Tibial artery (tissue), 4 donors: ENCODE data around the gene TMC2.

Source experiments
- DNase-seq, 2 donors: peaks; one replicate each; pipeline ENCODE4 v3.0.0-alpha.2; 2019
- H3K27ac ChIP-seq, 2 donors: fragments of 200-600 bp; sonication (generic) in 1 of 2; 1 replicate in 1 of 2; 2 replicates in 1 of 2; pipeline ENCODE4 v1.5.1; 2018 to 2019; ENCODE audit warnings: mild to moderate bottlenecking in 1 of 2
- H3K27me3 ChIP-seq, 2 donors: fragments of 200-600 bp; sonication (generic) in 1 of 2; one replicate each; pipeline versions ENCODE4 v1.5.1 to v1.6.0; 2016 to 2019
- H3K36me3 ChIP-seq, 3 donors: fragments of 200-600 bp; sonication (generic) in 2 of 3; one replicate each; pipeline ENCODE4 v1.5.1; 2016 to 2019; ENCODE audit warnings: mild to moderate bottlenecking in 2 of 3
- H3K4me1 ChIP-seq, 4 donors: fragments of 200-600 bp; sonication (generic) in 2 of 4; 1 replicate in 3 of 4; 2 replicates in 1 of 4; pipeline ENCODE4 v1.5.1; 2016 to 2019
- H3K4me3 ChIP-seq, 2 donors: fragments of 200-600 bp; sonication (generic) in 1 of 2; 1 replicate in 1 of 2; 2 replicates in 1 of 2; pipeline ENCODE4 v1.5.1; 2018 to 2019; ENCODE audit warnings: mild to moderate bottlenecking in 2 of 2
- H3K9me3 ChIP-seq, 3 donors: fragments of 200-600 bp; sonication (generic) in 1 of 3; one replicate each; pipeline ENCODE4 v1.5.1; 2016 to 2019
- intact Hi-C: fragments of 100-400 bp; cut with DNase I; formaldehyde crosslinking; loops from one replicate; pipeline ENCODE4 v1.15.0; 2023; ENCODE audit warnings: low total_unique reads
- TF ChIP-seq, protein P1 (sequence below), 2 experiments: fragments of 200-600 bp in 1 of 2; fragments of 450-650 bp in 1 of 2; IDR thresholded peaks; one replicate each; pipeline ENCODE4 v1.5.1; 2017 to 2019; ENCODE audit warnings: antibody characterized with exemption in 2 of 2, mild to moderate bottlenecking in 1 of 2, moderate library complexity in 1 of 2

TMC2 gene

GRCh38 chr20:2654831-2655230 is 118.5 kb downstream of the TMC2 start:
- intact Hi-C loops: loop anchor here (5.0 to 10.0 kb wide), 3 partner anchors 130 to 1188 kb away; partner anchors contain the start of genes NSFL1C and SNRPB
- peaks cover 49 to 65% (median 58%) of the 10 kb centered on the region in 3 donors for H3K36me3 ChIP-seq
- no peaks in the 10 kb centered on the region for H3K27me3 ChIP-seq
- H3K4me3 ChIP-seq: no peak overlapping the region
- TF ChIP-seq, protein P1, sequence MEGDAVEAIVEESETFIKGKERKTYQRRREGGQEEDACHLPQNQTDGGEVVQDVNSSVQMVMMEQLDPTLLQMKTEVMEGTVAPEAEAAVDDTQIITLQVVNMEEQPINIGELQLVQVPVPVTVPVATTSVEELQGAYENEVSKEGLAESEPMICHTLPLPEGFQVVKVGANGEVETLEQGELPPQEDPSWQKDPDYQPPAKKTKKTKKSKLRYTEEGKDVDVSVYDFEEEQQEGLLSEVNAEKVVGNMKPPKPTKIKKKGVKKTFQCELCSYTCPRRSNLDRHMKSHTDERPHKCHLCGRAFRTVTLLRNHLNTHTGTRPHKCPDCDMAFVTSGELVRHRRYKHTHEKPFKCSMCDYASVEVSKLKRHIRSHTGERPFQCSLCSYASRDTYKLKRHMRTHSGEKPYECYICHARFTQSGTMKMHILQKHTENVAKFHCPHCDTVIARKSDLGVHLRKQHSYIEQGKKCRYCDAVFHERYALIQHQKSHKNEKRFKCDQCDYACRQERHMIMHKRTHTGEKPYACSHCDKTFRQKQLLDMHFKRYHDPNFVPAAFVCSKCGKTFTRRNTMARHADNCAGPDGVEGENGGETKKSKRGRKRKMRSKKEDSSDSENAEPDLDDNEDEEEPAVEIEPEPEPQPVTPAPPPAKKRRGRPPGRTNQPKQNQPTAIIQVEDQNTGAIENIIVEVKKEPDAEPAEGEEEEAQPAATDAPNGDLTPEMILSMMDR (IDR thresholded peaks at IDR 0.05): no peak
- peaks cover 0 to 21% (median 13%) of the 10 kb centered on the region in 4 donors for H3K4me1 ChIP-seq
- no peak overlapping the region for H3K27ac ChIP-seq
- peak in 1 of 2 donors; percentile 23 for DNase-seq
- no peaks in the 10 kb centered on the region for H3K9me3 ChIP-seq

GRCh38 chr20:2655331-2656116 is 119.2 kb downstream of the TMC2 start:
- peak in 1 of 2 donors; percentile 56 for DNase-seq
- H3K4me1 ChIP-seq: peaks cover 0 to 21% (median 13%) of the 10 kb centered on the region in 4 donors
- no peaks in the 10 kb centered on the region for H3K27me3 ChIP-seq
- no peaks in the 10 kb centered on the region for H3K9me3 ChIP-seq
- H3K36me3 ChIP-seq: peaks cover 56 to 72% (median 65%) of the 10 kb centered on the region in 3 donors
- intact Hi-C loops: loop anchor here (10.0 kb wide), 2 partner anchors 131 to 181 kb away; partner anchors contain the start of gene SNRPB
- TF ChIP-seq, protein P1 (IDR thresholded peaks at IDR 0.05): no peak
- no peak overlapping the region for H3K4me3 ChIP-seq
- no peak overlapping the region for H3K27ac ChIP-seq

- Histone ChIP-seq H3K36me3 (peaks cover 60 to 81% (median 74%) of the 10 kb centered on the region in 3 donors), H3K27me3 (no peaks in the 10 kb centered on the region), H3K4me1 (peaks cover 0 to 15% (median 12%) of the 10 kb centered on the region in 4 donors), H3K4me3 (no peak overlapping the region), H3K9me3 (no peaks in the 10 kb centered on the region), H3K27ac (no peak overlapping the region)
- intact Hi-C loops: loop anchor here (10.0 kb wide), 2 partner anchors 132 to 182 kb away; partner anchors contain the start of gene SNRPB
- TF ChIP-seq, protein P1 (IDR thresholded peaks at IDR 0.05): no peak
- peak in 1 of 2 donors; percentile 50 for DNase-seq
Measured at GRCh38 chr20:2656471-2657117, 120.2 kb downstream of the TMC2 start.

DNA sequence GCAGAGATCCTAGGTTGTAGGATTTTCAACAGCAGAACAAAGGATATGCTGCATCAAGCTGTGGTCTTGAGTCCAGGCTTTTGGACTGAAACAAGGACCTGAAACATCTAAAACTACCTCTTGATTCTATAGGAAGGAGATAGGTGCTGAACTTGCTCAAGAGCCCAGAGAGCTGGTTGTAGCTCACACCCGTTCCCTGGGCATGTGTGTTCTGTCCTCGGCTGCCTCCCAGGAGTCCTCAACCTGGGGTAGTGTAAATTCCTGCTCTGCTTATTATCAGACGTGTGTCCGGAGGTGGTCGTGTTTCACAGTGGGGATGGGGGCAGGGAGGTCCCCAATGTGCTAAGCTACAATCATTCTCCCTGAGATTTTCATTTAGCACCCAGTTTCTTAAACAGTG is 120.9 kb downstream of the TMC2 start:
- H3K36me3 ChIP-seq: peaks cover 63 to 88% (median 81%) of the 10 kb centered on the region in 3 donors
- H3K9me3 ChIP-seq: no peaks in the 10 kb centered on the region
- intact Hi-C loops: loop anchor here (10.0 kb wide), 2 partner anchors 132 to 182 kb away; partner anchors contain the start of gene SNRPB
- no peak overlapping the region for H3K4me3 ChIP-seq
- no peak overlapping the region for H3K27ac ChIP-seq
- DNase-seq: peak in 1 of 2 donors; percentile 38
- H3K4me1 ChIP-seq: peaks cover 0 to 15% (median 12%) of the 10 kb centered on the region in 4 donors
- no peaks in the 10 kb centered on the region for H3K27me3 ChIP-seq
- TF ChIP-seq, protein P1 (IDR thresholded peaks at IDR 0.05): no peak

DNA sequence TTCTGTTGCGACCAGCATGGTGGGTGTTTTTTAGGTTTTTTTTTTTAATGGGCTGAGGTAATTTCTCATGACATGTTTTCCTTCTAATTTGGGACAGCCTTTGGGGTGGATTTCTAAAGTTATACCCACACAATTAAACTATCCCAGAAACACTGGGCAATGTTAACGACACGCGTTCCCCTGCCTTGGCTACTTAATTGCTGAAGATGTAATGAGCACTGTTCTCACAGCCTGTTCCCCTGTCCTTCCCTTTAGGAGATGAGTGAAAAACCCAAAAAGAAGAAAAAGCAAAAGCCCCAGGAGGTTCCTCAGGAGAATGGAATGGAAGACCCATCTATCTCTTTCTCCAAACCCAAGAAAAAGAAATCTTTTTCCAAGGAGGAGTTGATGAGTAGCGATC is 121.3 kb downstream of the TMC2 start:
- peaks cover 0 to 17% (median 13%) of the 10 kb centered on the region in 4 donors for H3K4me1 ChIP-seq
- no peak overlapping the region for H3K4me3 ChIP-seq
- intact Hi-C loops: loop anchor here (10.0 kb wide), 2 partner anchors 133 to 183 kb away; partner anchors contain the start of gene SNRPB
- H3K27ac ChIP-seq: no peak overlapping the region
- H3K9me3 ChIP-seq: no peaks in the 10 kb centered on the region
- DNase-seq: peak in 1 of 2 donors; percentile 2
- TF ChIP-seq, protein P1 (IDR thresholded peaks at IDR 0.05): no peak
- H3K27me3 ChIP-seq: no peaks in the 10 kb centered on the region
- H3K36me3 ChIP-seq: peaks cover 64 to 92% (median 81%) of the 10 kb centered on the region in 3 donors
